G401 (cell line): ENCODE measurements around the gene ANKLE1. TPM values are rescaled to one million over a fixed set of nuclear protein-coding genes. Genes with fewer than 3 reads are reported as not detected.
A peak's percentile ranks its signal among the peaks of the same experiment; 100 is the strongest.

Source experiments
- DNase-seq: peaks from one replicate; pipeline ENCODE4 v3.0.0-alpha.2; 2015; ENCODE audit warnings: low spot score
- in situ Hi-C: cut with HindIII; loops from 2 replicates; pipeline ENCODE4 v1.10.0; 2016; ENCODE audit warnings: low sequenced_read_pairs, mixed read lengths
- total RNA-seq: library from RNA; depleted of rRNA; stranded (reverse); fragments of >200 nt; shearing (Covaris generic); gene quantifications from 2 replicates; pipeline ENCODE4 v1.2.3, GENCODE V29; 2014; rRNA removed

The ANKLE1 gene, protein sequence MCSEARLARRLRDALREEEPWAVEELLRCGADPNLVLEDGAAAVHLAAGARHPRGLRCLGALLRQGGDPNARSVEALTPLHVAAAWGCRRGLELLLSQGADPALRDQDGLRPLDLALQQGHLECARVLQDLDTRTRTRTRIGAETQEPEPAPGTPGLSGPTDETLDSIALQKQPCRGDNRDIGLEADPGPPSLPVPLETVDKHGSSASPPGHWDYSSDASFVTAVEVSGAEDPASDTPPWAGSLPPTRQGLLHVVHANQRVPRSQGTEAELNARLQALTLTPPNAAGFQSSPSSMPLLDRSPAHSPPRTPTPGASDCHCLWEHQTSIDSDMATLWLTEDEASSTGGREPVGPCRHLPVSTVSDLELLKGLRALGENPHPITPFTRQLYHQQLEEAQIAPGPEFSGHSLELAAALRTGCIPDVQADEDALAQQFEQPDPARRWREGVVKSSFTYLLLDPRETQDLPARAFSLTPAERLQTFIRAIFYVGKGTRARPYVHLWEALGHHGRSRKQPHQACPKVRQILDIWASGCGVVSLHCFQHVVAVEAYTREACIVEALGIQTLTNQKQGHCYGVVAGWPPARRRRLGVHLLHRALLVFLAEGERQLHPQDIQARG
- total RNA-seq, result 0.06 and 1.3 TPM in 2 replicates

DNA sequence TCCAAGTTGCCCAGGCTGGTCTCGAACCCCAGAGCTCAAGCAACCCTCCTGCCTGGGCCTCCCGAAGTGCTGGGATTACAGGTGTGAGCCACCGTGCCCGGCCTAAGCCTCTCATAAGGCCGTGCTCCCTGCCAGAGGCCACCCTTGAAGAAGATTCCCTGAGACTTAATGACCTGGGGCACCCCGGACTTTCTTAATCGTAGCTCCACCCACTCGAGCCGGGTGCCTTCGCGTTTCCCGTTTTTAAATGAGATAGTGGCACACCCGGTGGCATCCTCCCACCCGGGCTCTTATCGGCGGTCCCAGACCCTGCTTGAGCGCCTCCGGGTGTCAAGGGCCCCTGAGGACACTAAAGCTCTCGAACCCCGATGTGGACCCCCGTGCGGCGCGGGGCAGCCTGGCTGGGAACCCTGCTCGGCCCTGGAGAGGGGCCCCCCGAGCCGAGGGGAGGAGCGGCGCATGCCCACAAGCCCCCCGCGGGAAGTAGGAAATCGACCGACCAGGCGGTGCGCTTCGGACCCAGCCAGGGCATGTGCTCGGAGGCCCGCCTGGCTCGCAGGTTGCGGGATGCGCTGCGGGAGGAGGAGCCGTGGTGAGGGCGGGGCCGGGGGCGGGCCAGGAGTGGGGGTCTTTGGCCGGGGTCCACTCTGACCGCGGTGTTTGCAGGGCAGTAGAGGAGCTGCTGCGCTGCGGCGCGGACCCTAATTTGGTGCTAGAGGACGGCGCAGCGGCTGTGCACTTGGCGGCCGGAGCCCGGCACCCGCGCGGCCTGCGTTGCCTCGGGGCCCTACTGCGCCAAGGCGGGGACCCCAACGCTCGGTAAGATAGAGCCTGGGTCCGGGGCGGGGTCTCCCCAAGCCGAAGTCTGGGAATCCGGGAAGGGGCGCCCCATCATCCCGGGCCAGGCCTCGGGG is at the start of gene ANKLE1:
ANKLE1 (plus strand) TSS at position 511 of the 914 bp plus-strand sequence; CDS start at position 531, 20 bp downstream.
- in situ Hi-C loops, result no loop called here
- no peak for DNase-seq

DNA sequence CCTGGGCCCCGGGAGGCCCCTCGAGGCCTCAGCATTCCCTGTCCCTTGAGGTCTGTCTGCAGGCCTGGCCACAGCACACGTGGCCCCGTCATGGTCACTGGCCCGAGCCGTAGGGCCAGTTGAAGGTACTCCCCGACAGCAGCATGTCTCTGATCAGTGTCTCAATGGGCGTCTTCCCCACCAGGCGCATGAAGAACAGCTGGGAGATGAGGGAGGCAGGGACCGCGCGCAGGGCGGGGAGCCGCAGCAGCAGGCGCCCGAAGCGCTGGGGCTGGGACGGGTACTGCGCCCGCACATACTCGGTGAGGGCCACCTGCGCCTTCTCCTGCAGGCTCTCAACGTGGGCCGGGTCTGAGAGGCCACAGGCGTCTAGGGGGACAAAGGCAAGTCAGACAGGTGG is 49.4 kb upstream of the ANKLE1 start:
- no peak for DNase-seq
- in situ Hi-C loops, result no loop called here

DNA sequence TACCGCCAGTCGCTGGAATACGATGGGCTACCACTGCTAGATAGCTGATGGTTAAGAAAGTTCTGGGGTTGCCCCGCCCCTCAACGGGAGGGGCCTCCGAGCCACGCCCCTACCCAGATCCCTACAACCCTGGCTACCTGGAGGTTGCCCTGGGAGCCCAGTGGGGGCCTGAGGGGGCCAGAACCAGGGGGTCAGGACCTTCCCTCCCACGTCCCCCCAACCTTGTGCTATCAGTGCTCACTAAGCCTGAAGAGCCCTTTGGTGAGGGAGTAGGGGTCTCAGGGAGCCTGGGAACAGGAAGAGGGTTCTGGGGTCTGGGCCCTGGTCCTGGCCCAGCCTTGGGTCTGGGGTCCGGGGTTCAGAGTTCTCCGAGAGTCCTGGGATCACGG is 46.8 kb upstream of the ANKLE1 start:
- in situ Hi-C loops, result no loop called here
- peak; percentile 68 for DNase-seq

DNA sequence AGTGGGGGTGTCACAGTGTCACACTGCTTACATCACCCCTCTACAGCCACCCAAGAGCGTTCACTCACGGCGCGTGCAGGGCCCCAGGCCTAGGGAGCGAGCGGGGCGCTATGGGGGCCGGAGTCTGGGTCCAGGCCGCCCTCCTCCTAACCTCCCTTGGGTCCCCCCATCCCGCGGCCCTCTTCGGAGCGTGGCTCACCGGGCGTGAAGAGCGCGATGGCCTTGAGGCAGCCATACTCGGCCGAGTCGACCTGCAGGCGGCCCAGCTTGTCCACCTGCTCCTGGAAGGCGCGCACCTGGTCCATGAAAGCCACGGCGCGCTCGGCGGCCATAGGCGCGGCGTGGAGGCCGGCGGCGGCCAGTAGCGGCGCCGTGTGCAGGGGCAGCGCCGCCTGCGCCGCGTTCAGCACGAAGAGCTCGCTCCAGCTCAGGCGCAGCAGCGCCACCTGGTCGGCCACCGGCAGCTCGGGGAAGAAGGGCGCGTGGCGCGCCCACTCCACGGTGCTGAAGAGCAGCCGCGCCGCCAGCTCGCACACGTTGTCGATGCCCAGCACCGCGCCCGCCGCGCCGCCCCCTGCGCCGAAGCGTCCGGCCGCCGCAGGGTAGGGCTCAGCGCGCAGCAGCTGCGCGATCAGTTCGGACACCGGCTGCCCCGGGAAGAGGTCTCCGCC is 46.3 kb upstream of the ANKLE1 start:
- in situ Hi-C loops, result no loop called here
- DNase-seq, result peak; percentile 77

DNA sequence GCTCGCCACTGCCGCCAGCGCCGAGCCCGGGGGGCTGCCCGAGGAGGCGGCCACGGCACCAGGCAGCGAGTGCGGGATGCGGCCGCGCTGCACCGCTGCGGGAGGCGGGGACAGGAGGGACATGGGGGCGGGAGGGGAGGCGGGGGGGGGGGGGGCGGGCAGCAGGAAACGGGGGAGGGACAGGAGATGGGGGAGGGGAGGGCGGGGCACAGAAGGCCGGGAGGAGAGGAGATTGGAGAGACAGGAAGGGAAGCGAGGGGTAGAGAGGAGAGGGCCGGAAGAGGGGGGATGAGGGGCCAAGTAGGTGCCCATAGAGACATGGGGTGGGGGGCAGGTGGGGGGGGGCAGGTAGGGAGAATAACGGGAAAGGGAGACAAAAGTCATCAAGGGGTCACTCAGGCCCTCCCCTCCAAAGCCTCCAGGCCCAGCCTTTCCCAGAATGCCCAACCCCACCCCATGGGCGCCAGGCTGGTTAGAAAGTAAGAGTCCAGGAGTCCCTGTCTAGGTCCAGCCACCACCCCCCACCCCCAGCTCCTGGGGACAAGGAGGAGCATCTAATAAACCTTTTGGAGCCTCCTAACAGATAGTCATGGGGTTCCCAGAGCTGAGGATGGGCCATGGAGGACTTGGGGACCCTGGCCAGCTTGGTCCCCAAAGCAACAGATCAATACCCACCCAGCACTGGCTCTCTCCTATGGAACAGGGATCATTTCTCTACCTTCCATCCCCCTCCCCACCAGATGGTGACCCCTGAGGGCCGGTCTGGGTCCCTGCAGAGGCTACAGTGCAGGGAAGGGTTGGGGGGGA is 45.5 kb upstream of the ANKLE1 start:
- DNase-seq, result no peak
- in situ Hi-C loops, result no loop called here

DNA sequence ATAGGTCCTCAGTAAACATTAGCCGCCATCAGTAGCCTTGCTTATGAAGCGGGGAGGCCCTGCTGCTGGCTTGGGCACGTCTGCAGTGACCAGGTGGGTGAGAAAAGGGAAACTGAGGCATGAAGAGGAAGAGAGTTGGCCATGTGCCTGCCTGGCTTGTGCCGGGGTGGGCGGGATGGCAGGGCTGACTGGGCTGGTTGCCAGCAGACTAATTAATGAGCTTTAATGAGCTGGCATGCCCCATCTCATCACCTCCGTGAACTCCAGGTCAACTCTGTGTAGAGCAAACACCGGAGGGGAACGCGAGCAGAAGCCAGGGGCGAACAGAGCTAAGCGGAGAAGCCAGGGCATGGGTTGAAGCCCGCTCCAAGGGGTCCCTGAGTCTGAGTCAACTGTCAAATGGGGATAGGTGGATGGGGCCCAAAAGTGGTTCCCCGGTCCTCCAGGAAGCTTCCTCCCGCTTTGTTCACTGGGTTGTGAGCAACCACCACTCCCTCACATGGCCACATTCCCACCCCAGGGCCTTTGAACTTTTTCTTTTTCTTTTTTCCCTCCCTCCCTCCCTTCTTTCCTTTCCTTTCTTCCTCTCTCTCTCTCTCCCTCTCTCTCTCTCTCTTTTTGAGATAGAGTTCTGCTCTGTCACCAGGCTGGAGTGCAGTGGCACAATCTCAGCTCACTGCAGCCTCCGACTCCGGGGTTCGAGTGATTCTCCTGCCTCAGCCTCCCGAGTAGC is 44.7 kb upstream of the ANKLE1 start:
- in situ Hi-C loops, result no loop called here

DNA sequence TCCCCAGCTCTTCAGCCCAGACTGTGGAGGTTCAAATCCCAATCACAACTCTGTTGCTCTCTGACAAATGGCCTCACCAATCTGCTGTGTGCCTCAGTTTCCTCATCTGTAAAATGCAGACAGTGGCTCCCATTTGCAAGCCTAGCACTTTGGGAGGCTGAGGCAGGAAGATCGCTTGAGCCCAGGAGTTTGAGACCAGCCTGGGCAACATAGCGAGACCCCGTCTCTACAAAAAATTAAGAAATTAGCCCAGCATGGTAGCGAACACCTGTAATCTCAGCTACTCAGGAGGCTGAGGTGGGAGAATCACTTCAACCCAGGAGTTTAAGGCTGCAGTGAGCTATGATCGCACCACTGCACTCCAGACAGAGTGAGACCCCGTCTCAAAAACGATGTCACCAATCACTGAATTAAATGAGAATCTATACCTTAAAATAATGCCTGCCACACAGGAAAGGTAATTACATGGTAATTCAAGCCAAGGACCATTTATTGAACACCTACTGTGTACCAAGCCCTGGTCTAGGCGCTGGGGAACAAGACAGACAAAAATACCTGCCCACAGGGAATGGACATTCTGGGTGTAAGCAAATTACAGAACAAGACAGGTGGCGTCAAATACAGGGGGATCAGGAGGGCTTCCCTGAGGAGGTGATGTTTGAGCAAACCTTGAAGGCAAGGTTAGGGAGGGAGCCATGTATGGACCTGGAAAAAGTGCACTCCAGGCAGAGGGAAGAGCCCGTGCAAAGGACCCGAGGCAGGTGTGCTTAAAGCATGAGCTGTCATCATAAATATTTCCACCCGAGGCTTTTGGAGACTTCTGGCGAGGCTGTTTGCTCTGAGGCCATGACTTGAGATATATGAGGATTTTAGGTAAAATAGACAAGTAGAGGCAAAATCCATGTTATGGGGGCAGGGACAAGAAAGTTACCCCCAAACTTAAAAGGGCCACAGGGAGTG is 43.7 kb upstream of the ANKLE1 start:
- no peak for DNase-seq
- in situ Hi-C loops, result no loop called here

More for the DNA sequence above, 44.7 kb upstream of the ANKLE1 start:
- DNase-seq, result no peak

DNA sequence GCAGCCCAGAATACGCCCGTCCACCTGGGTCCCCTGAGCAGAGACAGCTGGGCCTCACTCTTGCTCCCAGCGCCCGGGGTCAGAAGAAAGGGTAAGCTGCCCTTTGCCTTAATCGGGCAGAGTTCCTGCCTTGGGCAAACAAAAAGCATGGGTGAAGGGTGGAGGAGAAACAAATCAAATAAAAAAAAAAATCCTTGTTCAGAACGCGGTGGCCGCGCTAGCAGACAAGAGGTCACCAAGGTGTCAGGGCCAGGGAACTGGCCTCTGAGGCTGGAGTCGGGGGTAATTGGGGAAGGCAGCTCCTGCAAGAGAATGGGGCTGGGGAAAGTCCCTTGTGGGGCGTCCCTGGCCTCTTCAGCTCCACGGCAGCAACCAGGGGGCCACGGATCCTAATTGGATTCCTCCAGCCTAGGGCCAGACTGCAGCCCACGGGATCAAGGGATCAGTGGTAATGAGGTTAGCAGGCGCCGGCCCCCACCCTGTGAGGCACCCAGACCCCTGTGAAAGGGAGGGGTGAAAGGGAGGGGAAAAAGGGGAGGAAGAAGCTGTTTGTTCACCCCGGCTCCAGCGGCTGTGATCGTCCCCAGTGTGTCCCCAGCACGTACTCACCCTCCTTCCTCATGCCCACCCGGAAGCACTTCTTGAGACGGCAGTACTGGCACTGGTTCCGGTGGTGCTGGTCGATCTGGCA is 41.5 kb upstream of the ANKLE1 start:
- in situ Hi-C loops, result no loop called here
- DNase-seq, result no peak

DNA sequence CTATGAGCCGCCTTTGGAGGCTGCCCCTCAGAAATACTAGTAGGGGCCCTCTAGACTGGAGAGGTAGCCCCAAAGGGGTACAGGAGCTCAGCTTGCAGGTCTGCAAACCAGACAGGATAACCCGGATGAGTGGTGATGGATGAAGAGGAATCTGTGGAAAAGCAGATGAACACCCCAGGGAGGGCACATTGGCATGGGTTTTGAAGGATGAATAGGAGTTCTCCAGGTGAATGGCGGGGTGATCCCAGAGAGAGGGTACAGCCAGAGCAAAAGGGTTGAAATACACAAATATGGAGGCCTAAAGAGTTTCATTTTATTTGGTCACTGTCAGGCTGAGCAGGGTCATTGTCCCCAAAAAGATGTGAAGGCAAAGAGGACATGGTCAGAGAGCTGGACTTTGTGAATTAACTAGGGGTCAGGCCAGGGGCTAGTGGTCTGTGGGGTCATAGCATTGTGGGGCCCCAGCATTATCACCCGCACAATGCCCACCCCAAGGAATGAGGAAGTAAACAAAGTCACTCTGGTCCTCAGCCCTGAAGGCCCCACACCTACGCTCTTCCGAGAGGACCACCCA is 40.8 kb upstream of the ANKLE1 start:
- DNase-seq, result no peak
- in situ Hi-C loops, result no loop called here

DNA sequence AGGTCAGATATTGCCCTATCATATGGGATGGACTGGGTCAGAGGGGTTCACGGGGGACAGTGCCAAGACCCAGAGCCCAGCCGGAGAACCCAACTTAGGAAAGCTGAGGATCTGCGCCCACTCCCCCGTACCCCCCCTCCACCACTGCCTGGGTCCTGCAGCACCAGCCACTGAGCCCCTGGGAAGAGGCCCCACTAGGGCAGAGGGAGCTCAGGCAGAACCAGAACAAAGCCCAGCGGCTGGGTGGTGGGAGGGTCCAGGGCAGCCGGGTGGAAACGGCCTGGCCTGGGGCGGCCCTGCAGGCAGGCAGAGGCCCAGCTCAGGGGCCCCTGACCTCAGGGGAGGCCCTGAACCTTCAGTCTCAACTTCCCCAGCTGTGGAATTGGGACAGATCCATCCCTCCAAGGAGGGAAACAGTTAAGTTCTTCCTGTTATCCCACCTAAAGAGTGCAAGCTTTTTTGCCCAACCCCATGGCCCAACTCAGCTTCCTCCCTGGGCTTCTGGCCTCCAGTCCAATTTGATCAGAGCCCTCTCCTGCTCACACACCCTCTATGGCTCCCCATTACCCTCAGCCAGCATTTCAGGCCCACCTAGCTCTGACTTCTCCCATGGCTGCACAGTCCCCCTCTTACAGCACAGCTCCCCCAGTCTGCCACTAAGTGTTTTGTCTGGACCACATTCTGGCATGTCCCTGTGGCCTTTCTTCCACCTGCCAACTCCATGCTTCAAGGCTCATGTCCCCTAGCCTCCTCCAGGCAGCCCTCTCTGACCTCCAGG is 39.1 kb upstream of the ANKLE1 start:
- no peak for DNase-seq
- in situ Hi-C loops, result no loop called here

DNA sequence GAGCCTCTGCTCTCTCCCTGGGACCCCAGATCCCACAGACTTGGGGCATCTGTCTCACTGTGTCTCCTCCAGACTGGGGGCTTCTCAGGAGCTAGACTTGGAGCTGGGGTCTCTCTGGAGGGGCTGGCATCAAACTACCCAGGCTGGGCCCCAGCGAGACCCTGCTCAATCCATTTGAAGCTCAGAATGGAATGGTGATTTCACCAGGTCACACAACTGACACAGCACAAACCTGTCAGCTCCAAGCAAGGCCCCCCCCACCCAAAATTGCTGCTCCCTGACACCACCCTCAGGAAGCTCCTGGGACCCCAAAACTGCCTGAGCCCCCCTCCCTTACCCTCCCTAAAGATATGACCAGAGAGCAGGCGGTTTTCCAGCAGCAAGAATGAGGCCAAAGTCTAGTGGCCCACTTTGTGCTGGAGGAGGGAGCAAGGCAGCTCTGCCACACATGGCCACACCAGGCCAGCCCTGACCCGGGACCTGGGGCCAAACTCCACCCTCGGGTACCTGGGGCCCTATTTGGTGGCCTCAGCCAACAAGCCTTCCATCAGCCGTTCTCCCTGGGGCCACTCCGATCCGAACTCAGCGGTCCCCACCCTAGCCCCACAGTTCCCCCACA is 38.4 kb upstream of the ANKLE1 start:
- DNase-seq, result no peak
- in situ Hi-C loops, result no loop called here

DNA sequence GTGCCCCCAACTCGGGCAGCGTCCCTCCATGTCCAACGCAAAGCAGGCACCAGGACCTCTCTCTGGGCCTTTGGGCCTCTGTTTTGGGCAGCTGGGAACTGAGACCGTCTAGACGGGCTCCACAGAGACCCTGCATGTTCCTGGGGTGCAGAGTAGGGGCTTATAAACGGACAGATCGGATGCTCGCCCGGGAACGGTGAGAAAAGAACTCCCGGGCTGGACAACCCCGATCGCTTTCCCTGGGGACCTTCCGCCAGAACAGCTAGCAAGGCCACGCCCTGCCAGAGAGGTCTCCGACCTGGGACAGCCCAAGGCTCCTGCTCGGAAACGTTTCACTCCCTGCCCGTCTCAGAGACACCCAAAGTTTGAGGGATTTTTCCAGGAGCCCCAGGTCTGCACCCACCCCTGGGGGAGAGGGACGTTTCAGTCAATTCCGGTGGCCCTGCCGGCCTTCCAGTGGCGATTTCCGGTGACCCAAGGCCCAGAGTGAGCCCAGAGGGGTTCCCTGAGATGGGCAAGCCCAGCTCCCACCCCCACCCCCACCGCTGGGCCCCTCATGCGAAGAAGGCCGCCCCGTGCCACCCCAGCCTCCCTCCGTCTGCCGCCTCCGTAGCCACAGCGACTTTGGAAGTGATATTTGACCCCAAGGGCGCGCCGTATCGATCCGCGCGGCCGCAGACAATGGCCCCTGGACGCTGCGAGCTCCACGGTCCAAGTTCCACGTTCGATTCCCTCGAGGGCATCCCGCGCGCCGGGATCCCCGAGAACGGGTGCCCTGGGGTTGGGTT is 37.7 kb upstream of the ANKLE1 start:
- in situ Hi-C loops, result no loop called here
- no peak for DNase-seq

DNA sequence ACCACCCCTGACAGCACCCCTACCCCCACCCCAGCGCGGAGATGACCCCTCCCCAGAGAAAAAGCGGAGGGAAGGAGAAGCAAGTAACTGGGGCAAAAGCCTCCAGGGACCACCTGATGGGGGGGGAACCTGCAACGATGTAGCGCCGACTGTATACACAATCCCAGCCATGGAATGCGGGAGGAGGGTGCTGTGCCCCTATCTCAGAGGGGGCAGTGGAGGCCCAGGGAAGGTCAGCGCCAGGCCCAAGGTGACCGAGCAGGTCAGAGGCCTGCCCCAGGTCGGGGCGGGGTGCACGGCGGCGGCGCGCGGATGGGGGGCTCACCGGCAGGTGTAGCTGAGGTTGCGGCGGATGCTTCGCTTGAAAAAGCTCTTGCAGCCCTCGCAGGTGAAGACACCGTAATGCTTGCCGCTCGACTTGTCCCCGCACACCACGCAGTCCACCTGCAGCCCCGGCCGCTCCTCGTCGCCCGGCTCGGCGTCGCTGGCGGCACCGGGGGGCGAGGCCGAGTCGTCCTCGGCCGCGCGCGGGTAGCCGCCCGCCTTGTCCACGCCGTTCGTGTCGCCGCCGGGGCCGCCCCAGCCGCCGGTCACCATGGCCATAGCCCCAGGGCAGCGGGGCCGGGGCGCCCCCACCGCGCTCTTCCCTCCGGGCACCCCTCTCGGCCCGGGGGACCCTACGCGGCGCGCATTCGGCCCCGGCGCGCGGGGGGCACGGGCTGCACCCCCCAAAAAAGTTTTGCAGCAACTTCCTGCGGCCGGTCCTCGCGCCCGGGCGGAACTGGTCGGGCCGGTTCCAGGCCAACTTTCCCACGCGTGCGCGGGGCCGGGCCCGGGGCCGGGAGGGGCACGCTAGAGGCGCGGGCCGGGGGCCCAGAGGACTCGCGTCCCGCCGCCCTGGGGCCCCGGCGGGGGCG is 36.8 kb upstream of the ANKLE1 start:
- DNase-seq, result no peak
- in situ Hi-C loops, result no loop called here
